Measurements from ENCODE around the gene TMEM170A.

DNA sequence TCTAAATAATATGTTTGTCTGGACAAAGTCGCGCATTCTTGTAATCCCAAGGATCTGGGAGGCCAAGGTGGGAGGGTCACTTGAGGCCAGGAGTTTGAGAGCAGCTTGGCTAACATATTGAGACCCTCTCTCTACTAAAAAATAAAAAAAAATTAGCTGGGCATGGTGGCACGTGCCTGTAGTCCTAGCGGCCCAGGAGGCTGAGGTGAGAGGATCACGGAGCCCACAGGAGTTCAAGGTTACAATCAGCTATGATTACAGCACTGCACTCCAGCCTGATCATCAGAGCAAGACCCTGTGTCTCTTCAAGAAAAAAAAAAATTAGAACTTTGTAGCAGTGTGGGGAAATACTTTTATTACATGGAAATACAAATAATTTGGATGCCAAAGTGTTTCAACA, 36.9 kb upstream of the TMEM170A start:
- TF ChIP-seq, protein P1, sequence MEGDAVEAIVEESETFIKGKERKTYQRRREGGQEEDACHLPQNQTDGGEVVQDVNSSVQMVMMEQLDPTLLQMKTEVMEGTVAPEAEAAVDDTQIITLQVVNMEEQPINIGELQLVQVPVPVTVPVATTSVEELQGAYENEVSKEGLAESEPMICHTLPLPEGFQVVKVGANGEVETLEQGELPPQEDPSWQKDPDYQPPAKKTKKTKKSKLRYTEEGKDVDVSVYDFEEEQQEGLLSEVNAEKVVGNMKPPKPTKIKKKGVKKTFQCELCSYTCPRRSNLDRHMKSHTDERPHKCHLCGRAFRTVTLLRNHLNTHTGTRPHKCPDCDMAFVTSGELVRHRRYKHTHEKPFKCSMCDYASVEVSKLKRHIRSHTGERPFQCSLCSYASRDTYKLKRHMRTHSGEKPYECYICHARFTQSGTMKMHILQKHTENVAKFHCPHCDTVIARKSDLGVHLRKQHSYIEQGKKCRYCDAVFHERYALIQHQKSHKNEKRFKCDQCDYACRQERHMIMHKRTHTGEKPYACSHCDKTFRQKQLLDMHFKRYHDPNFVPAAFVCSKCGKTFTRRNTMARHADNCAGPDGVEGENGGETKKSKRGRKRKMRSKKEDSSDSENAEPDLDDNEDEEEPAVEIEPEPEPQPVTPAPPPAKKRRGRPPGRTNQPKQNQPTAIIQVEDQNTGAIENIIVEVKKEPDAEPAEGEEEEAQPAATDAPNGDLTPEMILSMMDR (conservative IDR thresholded peaks at IDR 0.05) = no peak
- no peak for TF ChIP-seq EZH2 (IDR thresholded peaks at IDR 0.05; ENCODE audit: low read depth)
